Esophagus squamous epithelium (tissue), 4 donors: ENCODE data around the gene NIT2.

ENCODE experiments used
- CTCF ChIP-seq, 6 experiments: fragments of 450-650 bp in 4 of 6; fragments of 200-600 bp in 2 of 6; sonication (generic) in 2 of 6; IDR thresholded peaks; one replicate each; pipeline ENCODE4 v1.5.1; 2016 to 2019; ENCODE audit warnings: antibody characterized with exemption in 6 of 6, mild to moderate bottlenecking in 4 of 6, moderate library complexity in 4 of 6
- POLR2A ChIP-seq, 4 donors: fragments of 450-650 bp; IDR thresholded peaks; one replicate each; pipeline ENCODE4 v1.6.1; 2017; ENCODE audit warnings: antibody characterized with exemption in 4 of 4, mild to moderate bottlenecking in 4 of 4, moderate library complexity in 3 of 4

DNA sequence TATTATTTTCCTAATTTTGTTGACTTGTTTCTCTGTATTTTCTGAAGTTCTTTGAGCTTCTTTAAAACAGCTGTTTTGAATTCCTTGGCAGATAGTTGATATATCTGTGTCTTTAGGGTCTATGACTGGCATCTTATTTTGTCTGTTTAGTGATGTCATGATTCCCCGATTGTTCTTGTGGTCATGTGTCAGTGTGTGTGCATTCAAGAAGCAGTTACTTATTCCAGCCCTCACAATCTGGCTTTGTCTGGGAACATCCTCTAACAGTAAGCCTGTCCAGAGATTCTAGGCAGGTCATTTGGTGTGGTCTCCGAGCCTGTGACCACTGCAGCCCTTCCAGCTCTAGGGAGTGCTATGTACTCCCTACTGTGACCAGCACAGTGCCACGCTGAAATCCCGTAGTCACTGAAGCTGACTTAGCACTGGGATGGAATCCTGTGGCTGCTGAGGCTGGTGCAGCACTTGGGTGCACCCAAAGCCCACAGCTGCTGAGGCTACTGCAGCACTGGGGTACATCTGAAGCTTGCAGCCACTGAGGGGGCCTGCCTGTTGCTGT, 73.5 kb downstream of the NIT2 start:
- TF ChIP-seq CTCF (IDR thresholded peaks at IDR 0.05) (no peak), POLR2A (IDR thresholded peaks at IDR 0.05) (no peak)
